Measurements from ENCODE around the gene CSF3R.

Gene CSF3R

GRCh38 chr1:36482724-36483388, at the start of gene CSF3R:
TSS of gene CSF3R (minus strand) at chr1:36482913. CDS start at chr1:36479496, 3,417 bp downstream.
- peak within 1 kb of the TSS; percentile 68 for H3K27ac Mint-ChIP-seq (ENCODE audit: low read depth)

DNA sequence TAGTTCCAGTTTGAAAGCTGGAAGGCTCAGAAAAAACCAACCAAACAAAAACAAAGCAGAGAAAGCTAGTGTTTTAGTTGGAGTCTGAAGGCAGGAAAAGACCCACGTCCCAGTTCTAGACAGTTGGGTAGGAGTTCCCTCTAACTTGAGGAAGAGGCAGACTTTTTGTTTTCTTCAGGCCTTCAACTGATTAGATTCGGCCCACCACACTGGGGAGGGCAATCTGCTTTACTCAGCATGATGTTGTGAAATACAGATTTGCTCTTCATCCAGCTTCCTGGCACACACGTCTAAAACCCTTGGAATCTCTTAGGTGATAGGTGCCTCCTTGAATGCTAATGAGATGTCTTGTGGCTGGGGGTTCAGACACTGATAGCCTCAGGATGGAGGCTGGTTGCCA, 49.1 kb upstream of the CSF3R start:
- Mint-ChIP-seq H3K9me3 (no peaks in the 10 kb centered on the region), H3K27me3 (peaks cover 60% of the 10 kb centered on the region), H3K4me1 (no peaks in the 10 kb centered on the region), H3K36me3 (ENCODE audit: insufficient read depth) (no peaks in the 10 kb centered on the region), H3K27ac (ENCODE audit: low read depth) (no peak overlapping the region), H3K4me3 (no peak overlapping the region)
- ATAC-seq (replicated peaks; ENCODE audit: extremely low read depth, poor library complexity, severe bottlenecking) (no peak), DNase-seq (ENCODE audit: low spot score in 2 of 2) (no peak)

More at GRCh38 chr1:36482724-36483388, at the start of gene CSF3R:
- Mint-ChIP-seq H3K4me3 (no peak within 1 kb of the TSS), H3K4me1 (no peaks in the 10 kb centered on the region), H3K9me3 (no peaks in the 10 kb centered on the region), H3K27me3 (peaks cover 27% of the 10 kb centered on the region), H3K36me3 (ENCODE audit: insufficient read depth) (peaks cover 3% of the 10 kb centered on the region)
- DNase-seq (ENCODE audit: low spot score in 2 of 2) (no peak), ATAC-seq (replicated peaks; ENCODE audit: extremely low read depth, poor library complexity, severe bottlenecking) (no peak)

- Mint-ChIP-seq H3K27me3 (peaks cover 52% of the 10 kb centered on the region), H3K36me3 (ENCODE audit: insufficient read depth) (no peaks in the 10 kb centered on the region), H3K4me1 (no peaks in the 10 kb centered on the region), H3K27ac (ENCODE audit: low read depth) (no peak overlapping the region), H3K9me3 (no peaks in the 10 kb centered on the region), H3K4me3 (no peak overlapping the region)
- no peak for ATAC-seq (replicated peaks; ENCODE audit: extremely low read depth, poor library complexity, severe bottlenecking)
- DNase-seq (ENCODE audit: low spot score in 2 of 2), result no peak
Observed at GRCh38 chr1:36530791-36531190, 48.1 kb upstream of the CSF3R start.

DNA sequence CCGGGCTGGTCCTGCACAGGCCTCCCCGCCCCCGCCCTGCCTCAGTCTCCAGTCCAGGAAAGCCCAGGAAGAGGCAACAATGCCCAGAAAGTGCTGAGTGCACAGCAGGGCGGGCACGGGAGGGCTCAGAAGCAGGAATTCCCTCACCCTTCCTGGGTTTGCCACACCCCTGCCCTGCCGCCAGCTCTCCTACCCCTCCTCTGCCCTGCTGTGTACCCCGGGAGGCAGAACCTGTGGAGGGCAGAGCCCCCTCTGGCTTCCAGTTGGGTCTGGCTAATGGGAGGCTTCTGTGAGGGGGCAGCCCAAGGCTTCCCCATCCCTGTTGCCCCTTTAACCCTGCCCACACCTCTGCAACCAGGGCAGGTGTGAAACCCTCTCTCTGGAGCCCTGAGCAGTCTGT, 47.5 kb upstream of the CSF3R start:
- ATAC-seq (replicated peaks; ENCODE audit: extremely low read depth, poor library complexity, severe bottlenecking) (no peak), DNase-seq (ENCODE audit: low spot score in 2 of 2) (no peak)
- peaks cover 46% of the 10 kb centered on the region for H3K27me3 Mint-ChIP-seq
- no peaks in the 10 kb centered on the region for H3K9me3 Mint-ChIP-seq
- H3K36me3 Mint-ChIP-seq (ENCODE audit: insufficient read depth), result no peaks in the 10 kb centered on the region
- H3K4me1 Mint-ChIP-seq, result no peaks in the 10 kb centered on the region
- H3K27ac Mint-ChIP-seq (ENCODE audit: low read depth), result no peak overlapping the region
- H3K4me3 Mint-ChIP-seq, result no peak overlapping the region

DNA sequence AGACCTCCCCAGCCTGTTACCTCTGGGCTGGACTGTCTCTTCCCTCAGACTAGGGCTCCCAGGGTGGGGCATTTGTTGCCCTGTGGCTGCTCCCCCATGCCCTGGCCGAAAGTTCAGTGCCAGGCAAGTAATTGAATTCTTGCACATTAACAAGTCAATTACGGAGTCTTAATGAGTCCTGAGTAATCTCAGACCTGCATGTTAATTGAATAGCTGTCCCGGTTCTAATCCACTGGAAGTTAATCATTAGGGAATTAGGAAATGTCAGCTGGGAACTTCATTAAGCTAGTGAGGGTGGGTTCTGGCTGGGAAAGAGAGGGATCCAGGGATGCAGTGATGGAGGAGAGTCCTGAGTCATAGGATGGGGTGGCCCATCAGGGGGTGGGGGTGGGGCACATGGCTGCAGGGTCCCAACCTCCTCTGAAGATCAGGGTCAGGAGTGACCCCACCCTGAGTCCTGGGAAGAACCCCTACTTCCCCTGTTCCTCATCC, 47.1 kb upstream of the CSF3R start:
- Mint-ChIP-seq H3K27ac (ENCODE audit: low read depth) (no peak overlapping the region), H3K9me3 (no peaks in the 10 kb centered on the region), H3K4me1 (no peaks in the 10 kb centered on the region), H3K36me3 (ENCODE audit: insufficient read depth) (no peaks in the 10 kb centered on the region), H3K27me3 (peaks cover 46% of the 10 kb centered on the region), H3K4me3 (no peak overlapping the region)
- no peak for ATAC-seq (replicated peaks; ENCODE audit: extremely low read depth, poor library complexity, severe bottlenecking)
- no peak for DNase-seq (ENCODE audit: low spot score in 2 of 2)

GRCh38 chr1:36528361-36529349, 45.9 kb upstream of the CSF3R start:
- Mint-ChIP-seq H3K27me3 (peaks cover 36% of the 10 kb centered on the region), H3K4me1 (no peaks in the 10 kb centered on the region), H3K4me3 (no peak overlapping the region), H3K27ac (ENCODE audit: low read depth) (no peak overlapping the region), H3K9me3 (no peaks in the 10 kb centered on the region), H3K36me3 (ENCODE audit: insufficient read depth) (no peaks in the 10 kb centered on the region)
- ATAC-seq (replicated peaks; ENCODE audit: extremely low read depth, poor library complexity, severe bottlenecking), result no peak
- DNase-seq (ENCODE audit: low spot score in 2 of 2), result no peak

DNA sequence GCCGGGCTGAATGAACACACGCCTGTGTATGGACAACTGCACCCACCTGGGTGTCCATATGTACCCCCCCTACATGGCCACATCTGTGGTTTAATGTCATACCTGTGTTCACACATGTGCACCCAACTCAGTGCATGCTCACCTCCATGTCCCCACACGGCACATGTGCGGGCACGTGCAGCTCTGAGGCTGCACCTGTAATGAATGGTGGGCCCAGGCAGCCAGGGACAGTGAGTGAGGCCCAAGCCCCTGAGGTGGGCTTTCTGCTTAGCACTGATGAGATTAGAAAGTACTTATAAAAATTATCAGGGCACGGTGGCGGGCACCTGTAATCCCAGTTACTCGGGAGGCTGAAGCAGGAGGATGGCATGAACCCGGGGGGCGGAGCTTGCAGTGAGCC, 42.5 kb upstream of the CSF3R start:
- no peak overlapping the region for H3K27ac Mint-ChIP-seq (ENCODE audit: low read depth)
- ATAC-seq (replicated peaks; ENCODE audit: extremely low read depth, poor library complexity, severe bottlenecking) (no peak), DNase-seq (ENCODE audit: low spot score in 2 of 2) (no peak)
- no peak overlapping the region for H3K4me3 Mint-ChIP-seq
- peaks cover 18% of the 10 kb centered on the region for H3K27me3 Mint-ChIP-seq
- no peaks in the 10 kb centered on the region for H3K9me3 Mint-ChIP-seq
- H3K36me3 Mint-ChIP-seq (ENCODE audit: insufficient read depth), result no peaks in the 10 kb centered on the region
- no peaks in the 10 kb centered on the region for H3K4me1 Mint-ChIP-seq

DNA sequence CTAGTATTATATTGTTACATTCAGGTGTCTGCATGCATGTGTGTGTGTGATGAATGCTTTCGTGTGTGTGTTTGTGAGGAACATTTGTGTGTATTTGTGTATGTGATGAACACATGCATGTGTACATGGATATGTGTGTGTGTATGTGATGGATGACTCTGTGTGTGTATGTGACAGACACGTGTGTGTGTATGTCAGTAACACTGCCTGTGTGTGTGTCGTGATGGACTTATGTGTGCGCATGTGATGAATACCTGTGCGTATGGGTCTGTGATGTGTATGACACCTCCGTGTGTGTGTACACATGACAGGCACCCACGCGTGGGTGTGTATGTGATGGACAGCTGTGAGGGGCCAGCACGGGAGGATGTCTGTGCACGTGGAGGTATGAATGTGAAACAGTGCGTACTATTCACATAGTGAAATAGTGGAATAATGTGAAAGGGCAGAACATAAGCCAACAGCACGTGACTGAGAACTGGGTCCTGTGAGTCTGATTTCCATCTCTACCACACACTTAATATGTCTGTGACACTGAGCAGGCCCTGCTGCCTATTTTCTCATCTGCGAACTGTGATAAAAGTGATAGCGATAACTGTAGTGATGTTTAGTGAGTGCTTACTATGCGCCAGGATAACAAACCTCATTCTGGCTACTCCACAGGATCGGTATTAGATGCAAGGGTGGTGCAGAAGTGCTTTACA, 41.8 kb upstream of the CSF3R start:
- no peaks in the 10 kb centered on the region for H3K36me3 Mint-ChIP-seq (ENCODE audit: insufficient read depth)
- no peaks in the 10 kb centered on the region for H3K9me3 Mint-ChIP-seq
- H3K27me3 Mint-ChIP-seq, result peaks cover 11% of the 10 kb centered on the region
- H3K4me3 Mint-ChIP-seq, result no peak overlapping the region
- H3K27ac Mint-ChIP-seq (ENCODE audit: low read depth), result no peak overlapping the region
- DNase-seq (ENCODE audit: low spot score in 2 of 2) (no peak), ATAC-seq (replicated peaks; ENCODE audit: extremely low read depth, poor library complexity, severe bottlenecking) (no peak)
- H3K4me1 Mint-ChIP-seq, result no peaks in the 10 kb centered on the region

- no peak for ATAC-seq (replicated peaks; ENCODE audit: extremely low read depth, poor library complexity, severe bottlenecking)
Observed at GRCh38 chr1:36523850-36524249, 41.1 kb upstream of the CSF3R start.

GRCh38 chr1:36523230-36523495, 40.5 kb upstream of the CSF3R start:
- H3K36me3 Mint-ChIP-seq (ENCODE audit: insufficient read depth), result no peaks in the 10 kb centered on the region
- ATAC-seq (replicated peaks; ENCODE audit: extremely low read depth, poor library complexity, severe bottlenecking) (no peak), DNase-seq (ENCODE audit: low spot score in 2 of 2) (no peak)
- peaks cover 9% of the 10 kb centered on the region for H3K27me3 Mint-ChIP-seq
- H3K27ac Mint-ChIP-seq (ENCODE audit: low read depth), result no peak overlapping the region
- no peak overlapping the region for H3K4me3 Mint-ChIP-seq
- H3K9me3 Mint-ChIP-seq, result no peaks in the 10 kb centered on the region
- no peaks in the 10 kb centered on the region for H3K4me1 Mint-ChIP-seq

More at GRCh38 chr1:36523850-36524249, 41.1 kb upstream of the CSF3R start:
- no peaks in the 10 kb centered on the region for H3K4me1 Mint-ChIP-seq
- H3K9me3 Mint-ChIP-seq, result no peaks in the 10 kb centered on the region
- no peaks in the 10 kb centered on the region for H3K36me3 Mint-ChIP-seq (ENCODE audit: insufficient read depth)
- H3K27ac Mint-ChIP-seq (ENCODE audit: low read depth), result no peak overlapping the region
- no peak for DNase-seq (ENCODE audit: low spot score in 2 of 2)
- peaks cover 9% of the 10 kb centered on the region for H3K27me3 Mint-ChIP-seq
- no peak overlapping the region for H3K4me3 Mint-ChIP-seq

GRCh38 chr1:36522461-36523229, 39.9 kb upstream of the CSF3R start:
- ATAC-seq (replicated peaks; ENCODE audit: extremely low read depth, poor library complexity, severe bottlenecking) (no peak), DNase-seq (ENCODE audit: low spot score in 2 of 2) (no peak)
- no peaks in the 10 kb centered on the region for H3K9me3 Mint-ChIP-seq
- peaks cover 8% of the 10 kb centered on the region for H3K27me3 Mint-ChIP-seq
- no peaks in the 10 kb centered on the region for H3K36me3 Mint-ChIP-seq (ENCODE audit: insufficient read depth)
- H3K4me1 Mint-ChIP-seq, result no peaks in the 10 kb centered on the region
- no peak overlapping the region for H3K27ac Mint-ChIP-seq (ENCODE audit: low read depth)
- no peak overlapping the region for H3K4me3 Mint-ChIP-seq

DNA sequence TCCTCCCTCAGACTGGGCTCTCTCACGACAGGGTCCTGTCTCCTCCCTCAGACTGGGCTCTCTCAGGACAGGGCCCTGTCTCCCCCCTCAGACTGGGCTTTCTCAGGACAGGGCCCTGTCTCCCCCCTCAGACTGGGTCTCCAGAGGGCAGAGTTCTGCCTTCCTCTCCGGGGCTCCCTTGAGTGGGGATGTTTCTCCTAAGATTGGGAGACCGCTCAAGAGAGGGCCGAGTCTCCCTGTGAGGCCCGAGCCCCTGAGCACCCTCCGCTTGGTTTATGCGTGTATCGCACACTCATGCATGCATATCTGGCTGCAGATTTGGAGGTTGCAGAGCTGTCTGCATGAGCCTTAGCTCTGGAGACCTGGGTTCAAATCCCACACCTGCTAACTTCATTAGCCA, 39.3 kb upstream of the CSF3R start:
- DNase-seq (ENCODE audit: low spot score in 2 of 2) (no peak), ATAC-seq (replicated peaks; ENCODE audit: extremely low read depth, poor library complexity, severe bottlenecking) (no peak)
- Mint-ChIP-seq H3K4me1 (no peaks in the 10 kb centered on the region), H3K27ac (ENCODE audit: low read depth) (no peak overlapping the region), H3K4me3 (no peak overlapping the region), H3K27me3 (peaks cover 2% of the 10 kb centered on the region), H3K9me3 (no peaks in the 10 kb centered on the region), H3K36me3 (ENCODE audit: insufficient read depth) (no peaks in the 10 kb centered on the region)
